ENCODE results near the gene TRABD2B.

Gene TRABD2B

GRCh38 chr1:47779613-47780012 is 217.6 kb downstream of the TRABD2B start:
- no peak overlapping the region for H3K4me3 ChIP-seq (ENCODE audit: low read length)
- DNase-seq (ENCODE audit: low read depth) = no peak
- no peak for TF ChIP-seq CTCF (IDR thresholded peaks at IDR 0.05; ENCODE audit: insufficient read depth, low read depth, low read length, missing control alignments)

DNA sequence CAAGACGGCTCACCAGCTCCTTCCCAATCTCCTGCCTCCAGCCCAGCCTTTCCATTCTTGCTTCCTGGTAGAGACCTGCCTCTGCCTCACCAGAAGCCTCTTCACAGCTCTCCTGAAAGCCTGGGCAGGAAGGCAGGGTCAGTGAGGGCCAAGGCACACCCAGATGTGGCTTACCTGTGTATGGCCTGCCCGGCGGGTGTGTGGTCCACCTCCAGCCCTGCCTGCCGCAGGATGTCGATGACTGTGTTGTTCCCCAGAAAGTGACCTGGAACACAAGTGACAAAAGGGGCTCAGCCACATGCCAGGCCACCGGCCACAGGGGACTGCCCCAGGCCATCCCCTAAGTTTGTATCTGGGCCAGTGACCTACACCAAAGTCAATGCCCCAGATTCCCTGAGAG is 218.9 kb downstream of the TRABD2B start:
- TF ChIP-seq CTCF (IDR thresholded peaks at IDR 0.05; ENCODE audit: insufficient read depth, low read depth, low read length, missing control alignments) = no peak
- DNase-seq (ENCODE audit: low read depth) = no peak
- no peak overlapping the region for H3K4me3 ChIP-seq (ENCODE audit: low read length)

DNA sequence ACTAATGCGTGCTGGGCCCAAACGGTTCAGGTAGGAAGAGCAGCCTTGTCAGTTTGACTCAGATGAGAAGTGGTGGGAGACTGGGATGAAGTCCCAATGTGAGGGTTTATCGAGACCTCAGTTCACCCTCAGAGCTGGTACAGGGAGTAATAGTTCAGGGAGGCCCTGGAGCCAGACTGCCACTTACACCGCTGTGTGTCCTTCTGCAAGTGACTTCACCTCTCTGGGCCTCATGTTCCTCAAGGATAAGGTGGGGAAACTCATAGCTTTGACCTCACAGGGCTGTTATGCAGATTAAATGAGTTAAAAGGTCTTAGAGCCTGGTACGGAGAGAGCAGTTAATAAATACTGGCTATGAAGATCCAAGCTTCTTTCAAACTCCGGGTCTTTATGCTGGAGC is 219.9 kb downstream of the TRABD2B start:
- DNase-seq (ENCODE audit: low read depth) = no peak
- no peak overlapping the region for H3K4me3 ChIP-seq (ENCODE audit: low read length)
- TF ChIP-seq CTCF (IDR thresholded peaks at IDR 0.05; ENCODE audit: insufficient read depth, low read depth, low read length, missing control alignments) = no peak

DNA sequence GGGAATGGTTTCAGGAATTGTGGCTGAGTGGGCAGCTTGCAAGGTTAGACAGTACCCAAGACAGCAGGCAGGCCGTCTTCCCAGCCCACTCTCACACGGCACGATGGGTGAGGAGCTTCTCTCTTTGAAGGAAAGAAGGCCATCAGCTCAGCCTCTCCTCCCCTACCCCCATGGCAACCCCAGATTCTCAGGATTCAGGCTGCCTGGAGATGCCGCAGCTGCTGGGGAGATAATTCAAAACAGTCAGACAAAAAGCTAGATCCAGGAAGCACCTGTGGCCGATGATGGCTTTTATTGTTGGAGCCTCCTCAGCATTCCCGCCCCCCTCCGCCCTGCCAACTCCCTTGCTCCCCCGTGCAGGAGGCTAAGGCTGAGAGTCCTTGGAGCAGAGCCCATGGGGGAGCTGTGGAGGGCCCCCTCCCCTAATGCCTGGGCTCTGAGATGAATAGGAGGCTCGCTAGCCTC is 220.5 kb downstream of the TRABD2B start:
- no peak overlapping the region for H3K4me3 ChIP-seq (ENCODE audit: low read length)
- no peak for TF ChIP-seq CTCF (IDR thresholded peaks at IDR 0.05; ENCODE audit: insufficient read depth, low read depth, low read length, missing control alignments)
- DNase-seq (ENCODE audit: low read depth) = no peak

DNA sequence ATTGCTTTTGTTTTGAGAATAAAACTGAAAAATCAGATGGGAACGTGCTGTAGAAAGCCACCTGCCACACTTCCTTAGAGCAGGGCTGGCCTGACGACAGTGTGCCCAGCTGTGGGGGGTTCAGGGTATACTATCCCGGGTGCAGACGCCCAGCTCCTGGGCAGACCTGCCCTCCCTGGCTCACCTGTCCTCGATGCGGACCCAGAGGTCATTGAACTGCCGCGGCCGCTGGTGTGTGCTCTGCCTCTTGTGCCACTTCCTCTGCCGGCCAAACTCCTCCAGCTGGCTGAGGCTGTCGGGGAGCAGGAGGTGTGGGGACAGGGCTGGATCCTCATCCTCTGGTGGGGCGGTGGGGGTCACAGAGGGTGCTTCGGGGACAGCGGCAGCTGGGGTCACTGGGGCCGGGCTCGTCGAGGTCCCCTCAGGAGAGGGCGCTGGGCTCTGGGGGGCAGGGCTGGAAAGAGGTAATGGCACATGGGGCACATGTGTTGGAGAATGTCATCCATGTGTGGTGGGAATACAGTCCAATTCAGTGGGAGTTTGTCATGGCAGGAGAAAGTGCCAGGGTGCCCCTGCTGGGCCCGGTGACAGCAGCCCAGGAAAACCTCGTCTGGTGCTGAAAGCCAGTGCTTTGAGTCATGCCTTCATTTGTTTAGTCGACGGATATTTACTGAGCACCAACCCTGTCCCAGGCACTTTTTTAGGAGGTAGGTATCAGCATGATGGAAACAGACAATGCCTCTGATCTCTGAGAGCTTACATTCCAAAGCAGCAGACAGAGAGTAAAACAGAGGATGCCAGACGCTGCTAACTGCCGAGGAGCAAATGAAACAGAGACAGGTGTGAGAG is 222.0 kb downstream of the TRABD2B start:
- H3K4me3 ChIP-seq (ENCODE audit: low read length) = no peak overlapping the region
- no peak for DNase-seq (ENCODE audit: low read depth)
- TF ChIP-seq CTCF (IDR thresholded peaks at IDR 0.05; ENCODE audit: insufficient read depth, low read depth, low read length, missing control alignments) = no peak

GRCh38 chr1:47772960-47773682 is 224.1 kb downstream of the TRABD2B start:
- DNase-seq (ENCODE audit: low read depth) = no peak
- no peak overlapping the region for H3K4me3 ChIP-seq (ENCODE audit: low read length)
- TF ChIP-seq CTCF (IDR thresholded peaks at IDR 0.05; ENCODE audit: insufficient read depth, low read depth, low read length, missing control alignments) = no peak
